ENCODE measurements around the gene GBF1.

GBF1 gene

DNA sequence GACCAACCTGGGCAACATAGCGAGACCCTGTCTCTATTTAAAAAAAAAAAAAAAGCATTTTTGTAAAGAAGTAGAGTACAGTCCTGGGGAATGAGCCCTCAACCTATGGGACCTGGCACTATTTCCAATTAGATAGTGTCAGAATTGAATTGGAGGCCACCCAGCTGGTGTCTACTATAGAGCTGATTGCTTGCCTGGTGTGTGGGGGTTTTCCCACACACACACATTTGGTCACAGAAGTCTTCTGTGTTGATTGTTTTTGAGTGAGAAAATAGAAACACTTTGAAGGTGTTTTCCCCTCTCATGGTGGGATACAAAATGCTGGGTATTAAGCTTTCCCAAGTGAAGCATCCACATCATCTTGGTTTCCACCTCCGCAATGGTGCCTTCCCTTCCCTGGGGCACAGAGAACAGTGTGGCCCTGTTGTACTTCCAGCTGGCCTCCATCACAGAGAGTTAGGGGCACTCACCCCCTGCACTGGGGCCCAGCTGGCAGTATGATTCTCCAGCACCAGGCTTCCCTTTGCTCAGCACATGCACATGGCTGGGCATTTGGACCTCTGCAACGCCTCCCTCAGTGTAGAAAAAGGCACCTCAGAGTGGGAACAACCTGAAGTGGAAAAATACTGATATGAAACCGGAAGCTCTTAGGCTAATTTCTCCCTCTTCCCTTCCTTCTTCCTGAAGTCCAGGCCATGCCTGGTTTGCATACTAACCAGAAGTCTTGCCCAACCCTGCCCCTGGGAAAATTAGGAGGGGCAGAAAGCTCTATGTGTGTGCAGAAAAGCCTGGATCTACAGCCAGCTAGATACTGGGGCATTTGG, 139.5 kb downstream of the GBF1 start:
- TF ChIP-seq, protein P1, sequence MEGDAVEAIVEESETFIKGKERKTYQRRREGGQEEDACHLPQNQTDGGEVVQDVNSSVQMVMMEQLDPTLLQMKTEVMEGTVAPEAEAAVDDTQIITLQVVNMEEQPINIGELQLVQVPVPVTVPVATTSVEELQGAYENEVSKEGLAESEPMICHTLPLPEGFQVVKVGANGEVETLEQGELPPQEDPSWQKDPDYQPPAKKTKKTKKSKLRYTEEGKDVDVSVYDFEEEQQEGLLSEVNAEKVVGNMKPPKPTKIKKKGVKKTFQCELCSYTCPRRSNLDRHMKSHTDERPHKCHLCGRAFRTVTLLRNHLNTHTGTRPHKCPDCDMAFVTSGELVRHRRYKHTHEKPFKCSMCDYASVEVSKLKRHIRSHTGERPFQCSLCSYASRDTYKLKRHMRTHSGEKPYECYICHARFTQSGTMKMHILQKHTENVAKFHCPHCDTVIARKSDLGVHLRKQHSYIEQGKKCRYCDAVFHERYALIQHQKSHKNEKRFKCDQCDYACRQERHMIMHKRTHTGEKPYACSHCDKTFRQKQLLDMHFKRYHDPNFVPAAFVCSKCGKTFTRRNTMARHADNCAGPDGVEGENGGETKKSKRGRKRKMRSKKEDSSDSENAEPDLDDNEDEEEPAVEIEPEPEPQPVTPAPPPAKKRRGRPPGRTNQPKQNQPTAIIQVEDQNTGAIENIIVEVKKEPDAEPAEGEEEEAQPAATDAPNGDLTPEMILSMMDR (IDR thresholded peaks at IDR 0.05; ENCODE audit: insufficient read depth, low read depth, low read length, missing control alignments): no peak
- no peak for DNase-seq (ENCODE audit: low read depth)
- H3K4me3 ChIP-seq (ENCODE audit: low read depth, low read length): no peak overlapping the region

DNA sequence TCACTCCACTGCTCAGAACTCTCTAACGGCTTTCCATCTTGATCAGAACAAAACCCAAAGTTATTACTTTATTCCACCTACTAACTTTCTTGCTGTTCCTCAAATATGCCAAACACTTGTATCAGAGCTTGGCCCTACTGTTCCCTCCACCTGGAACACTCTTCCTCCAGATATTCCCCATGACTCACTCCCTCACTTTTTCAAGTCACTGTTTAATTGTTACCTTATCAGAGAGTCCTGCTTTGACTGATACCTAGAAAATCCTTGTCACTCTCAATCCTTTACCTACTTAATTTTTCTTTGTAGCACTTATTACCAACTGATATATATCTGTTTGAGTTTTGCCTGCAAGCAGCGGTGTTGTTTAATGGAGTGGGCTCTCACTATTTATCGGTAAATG, 144.6 kb downstream of the GBF1 start:
- TF ChIP-seq, protein P1 (IDR thresholded peaks at IDR 0.05; ENCODE audit: insufficient read depth, low read depth, low read length, missing control alignments): no peak
- DNase-seq (ENCODE audit: low read depth): no peak
- no peak overlapping the region for H3K4me3 ChIP-seq (ENCODE audit: low read depth, low read length)

DNA sequence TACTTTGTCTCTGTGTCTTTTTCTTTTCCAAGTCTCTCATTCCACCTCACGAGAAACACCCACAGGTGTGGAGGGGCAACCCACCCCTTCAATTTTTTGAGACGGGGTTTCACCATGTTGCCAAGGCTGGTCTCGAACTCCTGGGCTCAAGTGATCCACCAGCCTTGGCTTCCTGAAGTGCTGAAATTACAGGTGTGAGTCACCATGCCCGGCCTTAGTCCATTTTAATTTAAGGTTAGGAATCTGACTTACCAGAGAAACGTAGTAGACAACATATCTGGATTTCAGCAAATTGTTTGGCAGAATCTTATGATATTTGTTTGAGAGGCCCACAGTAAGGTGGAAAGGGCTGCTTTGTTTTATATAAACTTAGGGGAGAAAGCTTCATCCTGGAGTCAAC, 147.0 kb downstream of the GBF1 start:
- H3K4me3 ChIP-seq (ENCODE audit: low read depth, low read length): no peak overlapping the region
- DNase-seq (ENCODE audit: low read depth): no peak
- TF ChIP-seq, protein P1 (IDR thresholded peaks at IDR 0.05; ENCODE audit: insufficient read depth, low read depth, low read length, missing control alignments): no peak

DNA sequence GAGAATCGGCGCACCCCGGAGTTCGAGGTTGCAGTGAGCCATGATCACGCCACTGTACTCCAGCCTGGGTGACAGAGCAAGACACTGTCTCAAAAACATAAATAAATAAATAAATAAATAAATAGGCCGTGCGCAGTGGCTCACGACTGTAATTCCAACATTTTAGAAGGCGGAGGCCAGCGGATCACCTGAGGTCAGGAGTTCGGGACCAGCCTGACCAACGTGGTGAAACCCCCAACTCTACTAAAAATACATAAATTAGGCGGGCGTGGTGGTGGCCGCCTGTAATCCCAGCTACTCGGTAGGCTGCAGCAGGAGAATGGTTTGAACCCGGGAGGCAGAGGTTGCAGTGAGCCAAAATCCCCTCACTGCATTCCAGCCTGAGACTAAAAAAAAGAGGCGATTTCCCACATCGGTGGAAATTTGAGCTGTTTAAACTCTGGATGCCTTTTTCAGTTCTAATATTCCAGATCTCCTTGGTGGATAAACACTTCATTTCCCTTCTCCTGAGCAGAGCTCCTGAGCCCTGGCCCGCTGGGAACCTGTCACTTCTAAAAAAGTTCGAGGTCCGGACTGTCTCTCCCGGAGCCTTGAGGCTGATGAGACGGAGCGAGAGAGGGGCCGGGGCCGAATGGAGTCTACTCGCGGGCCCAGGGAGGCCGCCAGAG, 148.2 kb downstream of the GBF1 start:
- DNase-seq (ENCODE audit: low read depth): no peak
- TF ChIP-seq, protein P1 (IDR thresholded peaks at IDR 0.05; ENCODE audit: insufficient read depth, low read depth, low read length, missing control alignments): no peak
- peak overlapping the region; percentile 97 for H3K4me3 ChIP-seq (ENCODE audit: low read depth, low read length)

DNA sequence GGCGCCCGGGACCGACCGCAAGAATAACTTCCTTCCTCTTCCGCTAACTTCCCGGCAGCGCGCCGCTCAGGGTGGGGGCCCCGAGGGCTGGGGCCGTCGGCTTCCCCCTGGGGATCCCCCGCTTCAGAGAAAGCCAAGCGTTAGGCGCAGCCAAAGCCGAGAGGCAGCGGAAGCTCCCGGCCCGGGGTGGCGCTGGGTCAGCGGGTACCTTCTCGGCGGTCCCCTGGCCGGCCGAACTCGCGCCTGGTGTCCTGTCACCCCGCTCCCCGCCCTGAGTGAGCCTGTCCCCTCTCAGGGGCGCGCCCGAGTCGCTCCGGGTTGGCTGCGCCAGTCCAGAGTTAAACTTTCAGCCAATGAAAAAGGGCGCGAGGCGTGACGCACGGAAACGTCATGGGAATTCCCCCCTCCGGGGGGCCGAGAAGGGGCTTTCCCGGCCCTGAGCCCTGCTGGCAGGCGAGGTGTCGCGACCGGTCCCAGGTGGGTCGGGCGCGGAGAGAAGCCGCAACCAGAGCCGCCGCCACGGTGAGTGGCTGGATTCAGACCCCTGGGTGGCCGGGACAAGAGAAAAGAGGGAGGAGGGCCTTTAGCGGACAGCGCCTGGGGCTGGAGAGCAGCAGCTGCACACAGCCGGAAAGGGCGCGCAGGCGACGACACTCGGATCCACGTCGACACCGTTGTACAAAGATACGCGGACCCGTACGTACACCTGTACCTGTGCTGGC, 148.9 kb downstream of the GBF1 start:
- TF ChIP-seq, protein P1 (IDR thresholded peaks at IDR 0.05; ENCODE audit: insufficient read depth, low read depth, low read length, missing control alignments): peak; percentile 88
- peak overlapping the region; percentile 97 for H3K4me3 ChIP-seq (ENCODE audit: low read depth, low read length)
- DNase-seq (ENCODE audit: low read depth): peak; percentile 98

DNA sequence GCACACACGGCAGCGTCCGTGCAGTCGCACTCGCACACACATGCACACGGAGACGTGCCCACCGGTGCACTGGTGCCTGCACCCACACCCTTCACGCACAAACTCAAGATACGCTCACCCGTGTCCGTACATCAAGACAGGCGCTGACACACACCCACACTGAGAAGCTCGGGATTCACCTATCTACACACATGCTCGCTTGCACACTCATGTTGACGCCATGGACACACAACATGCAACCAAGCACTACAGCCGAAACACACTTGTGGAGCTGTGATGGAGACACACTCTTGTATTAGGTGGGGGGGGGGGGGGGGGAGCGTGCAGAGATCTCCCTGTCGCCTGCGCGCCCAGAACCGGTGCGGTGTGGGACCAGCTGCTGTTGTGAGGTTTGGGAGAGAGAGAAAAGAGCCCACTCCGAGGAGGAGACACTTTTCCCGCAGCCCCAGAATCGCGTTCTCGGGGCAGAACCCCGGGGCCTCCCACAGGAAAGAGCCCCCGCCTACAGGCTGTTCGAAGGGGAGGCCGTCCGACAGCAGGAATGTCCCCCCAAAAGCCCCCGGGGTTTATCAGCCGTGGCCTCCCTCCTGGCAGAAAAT, 149.6 kb downstream of the GBF1 start:
- peak overlapping the region; percentile 97 for H3K4me3 ChIP-seq (ENCODE audit: low read depth, low read length)
- peak; percentile 71 for DNase-seq (ENCODE audit: low read depth)
- TF ChIP-seq, protein P1 (IDR thresholded peaks at IDR 0.05; ENCODE audit: insufficient read depth, low read depth, low read length, missing control alignments): no peak
